IPS-11a (cell line): ENCODE data around the gene TBC1D22A.

Experiments used
- H3K4me3 ChIP-seq: one replicate; pipeline ENCODE4 v1.5.1; 2013; ENCODE audit warnings: low read depth, low read length, control low read depth

The TBC1D22A gene

GRCh38 chr22:47020166-47020565 lies 257.7 kb downstream of the TBC1D22A start:
- no peak overlapping the region for H3K4me3 ChIP-seq

GRCh38 chr22:47021371-47022074 lies 259.1 kb downstream of the TBC1D22A start:
- no peak overlapping the region for H3K4me3 ChIP-seq

DNA sequence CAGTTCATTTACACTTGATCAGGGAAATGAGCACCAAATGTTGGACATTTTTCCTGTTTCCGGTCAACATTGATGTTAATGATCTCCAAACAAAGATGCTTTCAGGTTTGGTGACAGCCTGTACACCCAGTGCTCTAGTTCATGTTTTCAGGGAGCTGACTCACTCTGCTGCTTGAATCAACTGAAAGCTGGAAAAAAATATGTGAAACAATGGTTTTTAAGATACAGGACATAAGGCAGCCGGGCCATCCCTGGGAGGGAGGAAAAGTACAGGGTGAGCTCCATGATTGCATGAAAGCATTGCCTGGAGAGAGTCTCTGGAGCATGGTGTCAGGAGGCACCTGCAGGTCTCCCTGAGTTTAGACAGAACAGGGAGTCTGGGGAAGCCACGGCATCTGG lies 259.6 kb downstream of the TBC1D22A start:
- H3K4me3 ChIP-seq: no peak overlapping the region

DNA sequence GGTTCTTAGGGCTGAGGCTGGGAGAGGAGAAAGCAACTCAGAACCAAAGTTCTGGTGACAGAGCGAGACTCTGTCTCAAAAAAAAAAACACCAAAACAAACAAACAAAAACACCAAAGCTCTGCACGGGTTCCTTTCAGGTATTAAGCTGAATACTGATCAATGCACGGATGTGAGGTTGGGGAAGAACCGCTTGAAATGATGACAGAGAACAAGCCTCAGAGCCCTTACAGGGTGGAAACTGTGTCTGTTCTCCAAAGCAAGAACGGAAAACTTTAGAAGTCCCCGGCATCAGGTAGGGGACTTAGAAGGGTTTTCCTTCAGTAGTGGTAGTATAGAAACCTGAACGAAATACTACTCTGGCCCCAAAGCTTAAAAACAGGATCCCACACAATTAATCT lies 260.0 kb downstream of the TBC1D22A start:
- no peak overlapping the region for H3K4me3 ChIP-seq

GRCh38 chr22:47023871-47024270 lies 261.4 kb downstream of the TBC1D22A start:
- no peak overlapping the region for H3K4me3 ChIP-seq

- H3K4me3 ChIP-seq: no peak overlapping the region
Observed at GRCh38 chr22:47027766-47028165, 265.3 kb downstream of the TBC1D22A start.

DNA sequence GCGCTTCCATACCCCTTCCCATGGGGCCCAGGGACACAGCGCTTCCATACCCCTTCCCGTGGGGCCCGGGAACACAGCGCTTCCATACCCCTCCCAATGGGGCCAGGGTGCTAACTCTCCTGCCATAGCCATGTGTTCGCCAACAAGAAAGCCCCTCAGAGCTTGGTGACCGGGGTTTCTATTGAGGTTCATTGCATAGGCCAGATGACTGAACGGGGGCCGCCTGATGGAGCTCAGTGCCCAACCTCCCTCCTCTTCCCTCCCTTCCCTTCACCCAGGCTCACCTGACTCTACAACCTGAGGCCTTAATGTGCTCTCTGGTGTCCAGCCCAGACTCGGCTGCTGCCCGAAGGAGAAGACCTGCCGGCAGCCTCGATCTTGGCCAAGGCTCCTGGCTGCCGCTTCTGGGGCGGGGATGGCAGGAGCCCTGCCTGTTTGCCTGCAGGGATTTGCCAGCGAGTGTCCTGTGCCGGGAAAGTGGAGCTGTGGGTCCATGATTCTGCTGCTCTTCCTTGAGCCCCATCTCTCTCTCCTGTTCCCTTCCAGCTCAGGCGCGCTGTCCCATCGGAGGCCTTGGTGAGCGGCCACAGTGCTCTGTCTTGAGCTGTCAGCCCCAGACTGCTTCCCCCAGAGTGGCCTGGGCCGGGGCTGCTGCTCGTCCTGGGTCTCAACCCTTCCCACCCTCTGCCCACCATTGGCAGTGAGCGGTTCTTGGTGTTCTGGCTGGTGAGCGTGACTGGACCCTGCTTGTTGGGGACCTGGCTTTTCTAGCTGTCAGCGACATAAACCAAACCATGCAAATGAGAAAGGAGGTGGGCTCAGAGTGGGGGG lies 267.0 kb downstream of the TBC1D22A start:
- no peak overlapping the region for H3K4me3 ChIP-seq

DNA sequence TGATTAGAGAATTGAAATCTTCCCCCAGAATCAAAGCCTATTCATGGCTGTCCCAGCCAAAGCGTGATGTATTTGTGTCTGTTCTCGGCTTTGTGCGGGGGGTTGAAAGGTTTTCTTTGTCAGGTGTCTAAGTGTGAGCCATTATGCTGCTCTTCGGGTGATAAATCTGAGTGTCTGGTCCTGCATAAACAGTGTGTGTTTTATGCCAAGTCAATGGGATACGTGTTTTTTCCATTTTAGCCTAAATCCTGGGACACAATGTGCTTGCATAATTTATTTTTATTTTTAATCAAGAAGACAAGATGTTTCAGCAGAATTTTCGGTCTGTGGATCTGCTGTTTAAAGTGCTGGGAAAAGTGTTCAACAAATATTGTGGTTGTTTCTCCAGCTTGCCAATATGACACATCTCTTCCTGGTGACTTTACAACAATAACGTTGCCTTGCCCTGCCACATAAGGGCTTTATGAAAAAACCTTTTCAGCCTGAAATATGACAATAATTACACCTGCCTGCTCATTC lies 267.8 kb downstream of the TBC1D22A start:
- H3K4me3 ChIP-seq: no peak overlapping the region

DNA sequence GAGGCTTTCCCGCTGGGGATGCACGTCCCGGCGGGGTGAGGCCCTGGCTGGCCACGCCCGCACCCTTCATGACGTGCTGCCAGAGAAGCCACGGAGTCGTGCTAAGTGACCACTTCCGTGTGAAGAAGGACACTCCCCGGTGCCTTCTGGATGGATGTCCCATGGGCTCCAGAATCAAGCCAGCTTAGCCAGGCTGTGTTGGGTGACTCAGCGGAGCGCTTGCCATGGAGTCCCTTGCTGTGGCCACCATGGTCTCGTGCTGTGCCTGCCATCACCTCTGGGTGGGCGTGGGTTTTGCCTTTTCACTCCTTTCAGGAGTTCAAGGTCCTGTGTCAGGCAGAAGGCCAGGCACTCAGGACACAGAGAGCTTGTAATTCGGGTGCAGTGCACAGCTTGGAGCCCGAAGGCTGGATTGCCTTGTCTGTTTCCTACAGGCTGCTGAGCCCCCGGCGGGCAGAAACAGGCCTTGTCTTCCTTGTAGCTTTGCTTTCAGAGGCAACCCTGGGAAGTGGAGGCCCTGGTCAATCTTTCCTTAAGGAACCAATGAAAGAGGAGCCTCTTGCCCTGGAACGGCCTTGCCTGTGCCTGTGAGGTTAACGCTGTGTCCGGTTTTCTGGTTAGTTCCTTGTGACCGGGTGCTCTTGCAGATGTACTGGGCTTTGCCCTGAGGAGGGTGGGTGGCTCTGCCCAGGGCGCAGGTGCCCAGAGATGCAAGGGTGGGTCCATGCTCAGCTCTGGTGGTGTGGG lies 268.6 kb downstream of the TBC1D22A start:
- no peak overlapping the region for H3K4me3 ChIP-seq

GRCh38 chr22:47031628-47031915 lies 269.1 kb downstream of the TBC1D22A start:
- no peak overlapping the region for H3K4me3 ChIP-seq

DNA sequence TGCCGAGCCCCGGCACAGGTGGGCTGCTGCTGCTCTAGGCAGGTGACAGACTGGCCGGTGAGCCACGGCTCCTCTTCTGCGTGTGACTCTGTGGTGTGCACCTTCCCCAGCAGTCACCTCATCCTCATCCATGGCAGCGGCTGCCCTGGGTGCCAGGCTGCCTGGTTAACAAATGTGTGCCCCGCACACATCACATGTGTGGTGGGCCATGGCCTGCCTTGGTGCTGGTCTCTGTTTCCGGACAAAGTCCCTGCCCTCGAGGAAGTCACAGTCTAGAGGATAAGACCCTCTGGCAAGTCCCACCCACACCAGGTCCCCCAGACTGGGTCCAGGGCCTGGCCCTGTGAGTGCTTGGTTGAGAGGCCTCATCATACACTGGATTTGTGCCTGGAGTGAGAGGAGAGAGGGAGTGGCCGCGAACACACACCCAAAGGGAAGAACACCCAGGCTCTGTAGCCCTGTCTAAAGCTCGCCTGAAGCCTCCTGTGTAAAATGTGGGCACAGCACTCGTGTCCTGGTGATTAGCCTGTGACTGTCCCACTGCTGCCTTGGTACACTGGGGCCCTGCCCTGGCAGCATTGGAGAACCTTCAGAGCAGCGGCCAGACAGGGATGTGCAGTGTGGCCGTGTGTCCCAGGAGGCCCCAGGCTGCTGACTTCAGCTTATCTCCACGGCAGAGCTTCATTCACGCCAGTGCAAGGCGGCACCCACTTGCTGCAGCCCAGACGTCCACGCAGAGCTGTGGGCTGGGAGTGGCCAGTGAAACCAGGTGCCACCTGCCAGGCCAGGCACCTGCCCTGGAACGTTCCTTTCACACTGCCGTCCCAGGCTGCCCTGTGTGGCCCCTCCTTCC lies 269.9 kb downstream of the TBC1D22A start:
- no peak overlapping the region for H3K4me3 ChIP-seq

DNA sequence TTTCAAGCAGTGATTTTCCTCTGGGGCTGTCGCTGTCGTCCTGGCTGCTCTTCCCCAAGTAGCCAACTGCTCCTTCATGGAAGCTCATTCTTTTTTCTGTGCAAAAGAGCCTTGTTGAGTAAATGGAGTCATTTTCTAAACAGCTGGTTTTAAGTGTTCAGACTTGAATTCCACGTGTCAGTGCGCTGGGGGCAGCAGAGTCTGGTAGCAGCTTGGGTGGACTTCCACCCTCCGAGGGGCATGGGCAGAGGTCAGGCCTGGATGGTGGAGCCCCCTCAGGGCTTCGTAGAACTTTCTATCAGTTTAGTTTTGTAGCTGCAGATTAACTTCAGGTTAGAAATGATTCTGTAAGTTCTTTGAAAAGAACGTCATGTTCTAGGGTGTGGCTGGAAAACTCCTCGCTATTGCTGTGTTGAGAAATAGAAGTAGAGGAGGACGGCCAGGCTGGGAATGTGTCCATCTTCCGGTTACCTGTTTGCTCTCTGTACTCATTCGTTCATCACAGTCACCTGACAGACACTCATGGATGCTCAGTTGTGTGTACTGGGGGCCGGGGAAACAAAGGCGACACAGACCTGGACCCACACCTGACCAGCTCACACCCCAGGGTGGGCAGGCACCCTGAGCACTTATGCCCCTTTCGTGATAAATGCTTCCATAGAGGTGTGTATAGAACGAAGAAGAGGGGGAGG lies 270.7 kb downstream of the TBC1D22A start:
- H3K4me3 ChIP-seq: no peak overlapping the region

DNA sequence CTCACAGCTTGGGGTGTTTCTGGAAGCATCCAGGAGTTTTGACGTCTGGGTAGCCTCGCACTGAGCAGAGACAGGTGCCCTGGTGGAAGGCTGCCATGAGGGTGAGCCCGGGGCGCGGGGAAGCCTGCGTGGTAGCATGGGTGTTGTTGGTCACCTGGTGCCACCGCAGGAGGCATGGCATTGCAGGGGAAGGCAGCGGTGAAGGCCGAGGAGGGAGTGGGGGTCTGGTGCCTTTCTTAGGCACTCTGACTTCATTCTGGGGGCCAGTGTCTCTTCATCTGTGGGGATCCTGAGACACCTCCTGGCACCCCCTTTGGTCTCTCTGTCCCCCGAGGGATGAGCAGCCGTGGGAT lies 271.2 kb downstream of the TBC1D22A start:
- no peak overlapping the region for H3K4me3 ChIP-seq

DNA sequence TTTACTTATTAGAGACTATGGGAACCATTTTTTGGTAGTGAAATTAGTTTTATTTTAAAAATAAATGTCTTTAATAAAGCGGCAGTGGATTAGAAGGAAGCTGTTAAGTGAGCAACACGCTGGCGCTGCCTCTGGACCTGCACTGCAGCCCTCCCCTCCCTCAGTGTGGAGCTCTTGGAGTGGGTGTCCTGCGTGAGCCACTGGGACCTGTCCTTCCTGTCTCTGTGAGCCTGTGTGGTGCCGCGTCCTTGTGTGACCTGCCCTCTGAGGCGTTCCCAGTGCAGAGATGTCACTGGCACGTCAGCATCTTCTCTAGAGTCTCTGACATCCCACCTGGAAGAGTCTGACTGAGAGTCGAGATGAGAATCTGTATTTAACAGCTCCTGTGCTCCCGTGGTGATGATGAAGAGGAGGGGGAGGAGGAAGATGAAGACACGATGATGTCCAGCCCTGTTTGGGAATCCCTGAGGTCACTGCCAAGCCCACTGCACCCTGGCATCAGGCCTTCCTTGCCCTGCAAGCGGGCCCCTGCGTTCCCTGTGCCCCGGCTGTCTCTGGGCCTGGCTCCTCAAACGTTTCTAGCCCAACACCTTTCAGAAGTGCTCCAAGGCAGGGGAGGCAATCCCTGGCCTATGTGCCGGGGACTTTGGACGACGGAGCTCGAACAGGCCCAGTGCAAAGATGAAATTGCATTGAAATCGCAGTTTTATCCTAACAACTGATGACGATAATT lies 271.8 kb downstream of the TBC1D22A start:
- H3K4me3 ChIP-seq: no peak overlapping the region

DNA sequence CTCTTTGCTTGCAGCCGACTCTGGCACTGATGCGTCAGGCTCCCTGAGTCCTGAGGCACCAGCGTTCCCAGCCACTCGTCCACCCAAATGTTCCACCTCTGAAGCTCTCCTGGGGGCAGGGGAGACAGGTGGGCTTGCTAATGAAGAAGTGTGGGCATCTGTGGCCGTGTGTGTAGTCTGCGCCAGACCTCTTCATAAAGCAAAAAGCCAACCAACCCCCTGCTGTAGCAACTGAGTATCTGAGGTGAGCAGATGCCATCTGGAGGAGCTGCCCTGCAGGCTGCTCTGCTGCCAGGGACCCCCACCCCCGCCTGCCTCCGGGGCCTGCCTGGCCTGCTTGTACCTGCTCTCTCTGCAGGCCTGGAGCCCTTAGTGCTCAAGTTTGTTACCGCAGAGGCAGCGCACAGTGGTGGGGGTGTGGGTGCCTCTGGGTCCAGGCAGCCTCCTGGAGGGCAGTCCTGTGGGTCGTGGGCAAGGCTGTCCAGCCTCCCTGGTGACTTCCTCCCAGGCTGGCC lies 272.5 kb downstream of the TBC1D22A start:
- H3K4me3 ChIP-seq: no peak overlapping the region

DNA sequence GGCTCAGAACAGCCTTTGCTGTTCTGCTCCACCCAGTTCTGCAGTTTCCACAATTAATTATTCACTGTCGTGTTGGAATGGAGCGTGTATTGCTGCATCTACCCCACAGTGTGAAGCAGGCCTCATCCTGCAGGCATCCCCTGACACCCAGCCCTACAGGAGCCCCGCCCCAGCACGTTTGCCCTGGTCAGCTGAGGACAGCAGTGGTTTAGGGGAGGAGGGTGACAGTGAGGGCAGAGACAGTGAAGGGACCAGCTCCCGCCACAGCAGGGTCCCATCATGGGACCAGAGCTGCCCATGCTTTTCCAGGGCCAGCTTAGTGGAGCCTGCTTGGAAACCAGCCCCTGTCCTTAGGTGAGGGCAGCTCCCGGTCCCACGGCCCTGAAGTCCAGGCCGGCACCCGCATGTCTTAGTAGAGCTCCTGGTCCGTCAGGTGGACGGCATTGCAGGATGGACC lies 273.0 kb downstream of the TBC1D22A start:
- no peak overlapping the region for H3K4me3 ChIP-seq

DNA sequence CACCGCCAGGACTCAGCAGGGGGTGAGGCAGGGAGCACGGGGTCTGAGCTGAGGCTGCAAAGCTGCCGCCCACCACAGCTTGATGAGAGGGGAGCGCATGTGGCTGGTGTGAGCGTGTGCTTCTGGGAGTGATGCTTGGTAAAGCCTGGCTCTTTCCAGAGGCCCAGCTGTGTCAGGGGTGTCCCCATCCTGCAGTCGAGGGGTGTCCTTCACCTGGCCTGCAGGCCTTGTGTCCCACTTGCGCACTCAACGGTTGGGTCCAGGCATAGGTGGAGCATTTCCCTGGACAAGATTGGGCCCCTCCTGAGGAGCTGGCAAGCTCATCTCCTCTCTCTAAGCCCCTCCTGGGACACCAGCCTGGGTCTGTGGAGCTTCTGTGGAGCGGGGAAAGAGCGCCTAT lies 273.9 kb downstream of the TBC1D22A start:
- no peak overlapping the region for H3K4me3 ChIP-seq

DNA sequence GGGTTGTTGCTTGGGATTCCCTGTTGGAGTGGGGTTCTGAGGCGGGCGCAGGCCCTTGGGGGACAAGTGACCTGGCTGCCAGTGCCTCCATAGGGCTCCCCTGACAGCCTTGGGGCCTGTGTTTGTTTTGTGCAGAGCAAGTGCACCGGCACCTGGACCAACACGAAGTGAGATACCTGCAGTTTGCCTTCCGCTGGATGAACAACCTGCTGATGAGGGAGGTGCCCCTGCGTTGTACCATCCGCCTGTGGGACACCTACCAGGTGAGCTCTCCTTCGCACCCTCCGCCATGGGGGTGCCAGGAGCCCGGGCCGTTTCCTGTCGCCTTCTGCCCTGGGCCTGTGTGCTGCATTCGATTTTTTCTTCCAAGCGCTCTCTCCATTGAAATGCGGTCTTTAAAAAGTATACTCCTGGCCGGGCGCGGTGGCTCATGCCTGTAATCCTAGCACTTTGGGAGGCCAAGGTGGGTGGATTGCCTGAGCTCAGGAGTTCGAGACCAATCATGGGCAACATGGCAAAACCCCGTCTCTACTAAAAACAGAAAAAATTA lies 274.6 kb downstream of the TBC1D22A start:
- H3K4me3 ChIP-seq: no peak overlapping the region
